Measurements from ENCODE around the gene NUP205. TPM values are rescaled to one million over a fixed set of nuclear protein-coding genes. Genes with fewer than 3 reads are reported as not detected.
"Not testable (repeated sequence)": the region's sequence is repeated elsewhere in the genome, so short reads cannot be mapped to it uniquely, and the experiment has no call there.

Gene NUP205
- total RNA-seq, 1 donor from 2014 or later: 33.3 TPM

DNA sequence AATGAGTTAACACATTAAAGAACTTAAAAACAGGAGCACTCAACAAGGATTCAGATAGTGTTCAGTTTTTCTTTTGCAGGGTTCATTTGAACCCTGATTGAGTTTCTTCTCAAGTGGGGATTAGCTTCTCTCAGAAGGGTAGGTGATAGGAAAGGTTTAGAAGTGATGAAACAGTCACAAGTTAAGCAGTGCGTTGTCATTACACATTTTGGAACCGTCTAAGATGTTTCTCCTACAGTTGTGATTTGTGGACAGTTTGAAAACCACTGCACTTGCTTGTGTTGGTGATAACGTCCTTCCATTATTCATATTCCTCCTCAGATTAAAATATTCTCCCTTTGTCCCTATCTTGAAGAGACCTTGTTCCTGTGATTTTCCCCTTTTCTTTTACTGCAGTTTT is 107.3 kb downstream of the NUP205 start:
- no peak for DNase-seq (ENCODE audit: low spot score)

DNA sequence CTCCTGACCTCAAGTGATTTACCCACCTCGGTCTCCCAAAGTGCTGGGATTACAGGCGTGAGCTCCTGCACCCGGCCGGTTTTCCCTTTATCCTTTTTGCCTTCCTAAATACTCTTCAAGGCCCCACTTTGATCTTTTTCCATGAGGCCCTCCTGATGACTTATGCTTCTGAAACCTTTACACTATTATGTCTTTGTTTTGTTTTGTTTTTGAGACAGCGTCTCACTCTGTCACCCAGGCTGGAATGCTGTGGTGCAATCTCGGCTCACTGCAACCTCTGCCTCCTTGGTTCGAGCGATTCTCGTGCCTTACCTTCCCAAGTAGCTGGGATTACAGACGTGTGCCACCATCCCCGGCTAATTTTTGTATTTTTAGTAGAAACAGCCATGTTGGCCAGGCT is 108.4 kb downstream of the NUP205 start:
- no peak for DNase-seq (ENCODE audit: low spot score)

DNA sequence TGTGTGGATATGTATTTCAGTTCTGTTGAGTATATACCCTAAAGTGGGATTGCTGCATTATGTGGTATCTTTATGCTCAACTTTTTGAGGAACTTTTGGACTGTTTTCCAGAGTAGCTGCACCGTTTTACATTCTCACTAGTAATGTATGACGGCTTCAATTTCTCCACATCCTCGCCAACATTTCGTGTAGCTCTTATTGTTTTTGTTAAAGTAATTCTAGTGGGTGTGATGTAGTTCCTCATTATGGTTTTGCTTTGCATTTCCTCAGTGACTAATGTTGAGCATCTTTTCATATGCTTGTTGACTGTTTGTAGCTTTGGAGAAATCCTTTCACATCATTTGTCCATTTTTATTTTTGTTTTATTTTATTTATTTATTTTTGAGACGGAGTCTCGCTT is 109.1 kb downstream of the NUP205 start:
- DNase-seq (ENCODE audit: low spot score): no peak

DNA sequence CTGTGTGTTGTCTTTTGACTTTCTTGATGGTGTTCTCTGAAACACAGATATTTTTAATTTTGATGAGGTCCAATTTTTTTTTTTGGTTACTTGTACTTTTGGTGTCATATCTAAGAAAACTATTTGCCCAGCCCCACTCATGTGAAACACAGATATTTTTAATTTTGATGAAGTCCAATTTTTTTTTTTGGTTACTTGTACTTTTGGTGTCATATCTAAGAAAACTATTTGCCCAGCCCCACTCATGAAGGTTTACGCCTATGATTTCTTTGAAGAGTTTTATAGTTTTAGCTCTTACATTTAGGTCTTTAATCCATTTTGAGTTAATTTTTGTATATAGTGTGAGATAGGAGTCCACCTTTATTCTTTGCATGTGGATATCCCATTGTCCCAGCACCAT is 109.9 kb downstream of the NUP205 start:
- not testable (repeated sequence) for DNase-seq (ENCODE audit: low spot score)

DNA sequence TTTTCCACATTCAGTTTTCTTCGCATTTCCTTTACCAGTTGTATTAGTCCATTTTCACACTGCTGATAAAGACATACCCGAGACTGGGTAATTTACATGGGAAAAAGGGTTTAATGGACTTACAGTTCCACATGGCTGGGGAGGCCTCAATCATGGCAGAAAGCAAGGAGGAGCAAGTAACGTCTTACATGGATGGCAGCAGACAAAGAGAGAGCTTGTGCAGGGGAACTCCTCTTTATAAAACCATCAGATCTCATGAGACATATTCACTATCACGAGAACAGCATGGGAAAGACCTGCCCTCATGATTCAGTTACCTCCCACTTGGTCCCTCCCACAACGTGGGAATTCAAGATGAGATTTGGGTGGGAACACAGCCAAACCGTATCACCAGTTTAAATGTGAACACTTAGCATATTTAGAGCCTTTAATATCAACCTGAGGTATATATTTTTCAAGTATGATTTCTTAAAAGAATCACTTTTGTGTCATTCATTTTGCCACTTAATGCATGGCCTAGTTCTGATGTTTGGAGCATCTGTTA is 111.2 kb downstream of the NUP205 start:
- not testable (repeated sequence) for DNase-seq (ENCODE audit: low spot score)

DNA sequence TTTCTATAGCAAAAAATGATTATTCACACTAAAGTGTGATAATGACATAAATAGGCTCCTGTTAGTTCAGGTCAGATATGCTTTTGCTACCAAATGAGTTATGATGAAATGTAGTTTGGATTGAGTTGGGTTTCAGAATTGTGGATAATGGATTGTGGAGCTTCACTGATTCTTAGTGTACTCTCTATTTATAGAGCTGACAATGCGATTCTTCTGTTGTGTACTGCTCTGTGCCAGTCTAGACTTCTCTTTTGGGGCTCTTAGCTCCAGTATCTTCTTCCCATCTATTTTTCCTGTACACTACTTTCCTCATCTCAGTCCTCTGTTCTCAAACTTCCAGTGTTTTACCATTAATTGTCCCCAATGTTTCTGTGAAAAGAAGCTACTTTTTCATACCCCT is 112.1 kb downstream of the NUP205 start:
- no peak for DNase-seq (ENCODE audit: low spot score)

DNA sequence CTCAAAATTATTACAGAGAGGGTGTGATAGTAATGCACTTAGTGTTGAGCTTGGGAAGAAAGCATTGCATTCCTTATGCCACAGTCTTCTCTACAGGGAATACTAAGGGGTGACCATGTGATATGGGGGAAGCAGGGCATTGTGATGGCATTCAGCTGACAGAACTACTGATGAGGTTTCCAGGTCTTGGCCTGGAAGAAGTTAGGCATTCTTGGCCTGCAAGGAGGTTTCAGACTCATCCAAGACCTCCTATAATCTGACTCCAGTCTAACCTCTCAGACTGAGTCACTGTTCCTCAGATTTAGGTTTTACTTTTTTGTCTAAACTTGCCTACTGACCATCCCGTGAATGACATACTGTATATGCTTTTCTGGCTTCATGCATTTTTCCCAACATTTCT is 112.5 kb downstream of the NUP205 start:
- DNase-seq (ENCODE audit: low spot score): no peak

DNA sequence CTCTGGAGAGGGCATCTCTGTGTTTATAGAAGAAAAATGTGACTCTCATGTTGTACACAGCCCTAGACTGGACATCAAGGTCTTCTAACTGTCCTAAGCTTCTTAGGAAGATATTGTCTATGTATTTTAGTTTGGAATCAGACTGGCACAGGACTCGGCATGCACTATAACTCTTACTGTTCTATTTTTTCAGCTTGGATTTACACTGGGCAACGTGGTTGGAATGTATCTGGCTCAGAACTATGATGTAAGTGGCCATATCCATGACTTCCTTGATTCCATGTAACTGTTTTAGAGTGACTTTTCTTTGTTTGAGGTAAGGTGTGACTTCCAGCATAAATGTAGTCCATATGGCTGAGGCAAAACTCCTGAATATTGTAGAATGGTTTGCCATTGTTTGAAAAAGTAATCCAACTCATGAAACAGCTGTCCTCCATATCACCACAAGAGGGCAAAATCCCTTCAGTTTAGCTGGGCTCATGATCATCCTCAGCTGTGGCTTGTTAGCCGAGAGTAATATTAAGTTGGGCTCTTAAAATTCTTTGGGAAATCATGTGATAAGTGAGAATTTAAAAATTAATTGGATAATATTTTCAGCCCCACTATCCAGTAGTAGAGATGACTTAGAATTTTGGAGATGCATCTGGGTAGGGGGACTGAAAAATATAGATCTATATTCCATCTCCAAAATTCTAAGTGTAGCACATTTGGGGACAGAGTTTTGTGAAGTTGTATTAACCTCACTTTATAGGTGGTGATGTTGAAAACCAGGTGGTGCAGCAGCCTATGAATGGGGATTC is 115.0 kb downstream of the NUP205 start:
- no peak for DNase-seq (ENCODE audit: low spot score)

DNA sequence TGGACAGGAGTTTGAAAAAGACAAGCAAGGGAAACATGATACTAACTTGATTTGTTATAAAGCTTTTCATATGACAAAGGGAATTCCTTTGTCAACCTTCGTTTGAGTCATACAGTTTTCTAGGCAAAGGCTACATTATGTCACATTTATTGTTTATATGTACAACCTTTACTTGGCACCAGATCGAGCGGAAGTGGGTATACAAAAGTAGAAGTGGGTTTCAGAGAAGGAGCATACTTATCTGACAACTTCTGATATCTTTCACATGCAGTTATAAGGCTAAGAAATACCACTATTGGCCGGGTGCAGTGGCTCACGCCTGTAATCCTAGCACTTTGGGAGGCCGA is 115.6 kb downstream of the NUP205 start:
- DNase-seq (ENCODE audit: low spot score): no peak

DNA sequence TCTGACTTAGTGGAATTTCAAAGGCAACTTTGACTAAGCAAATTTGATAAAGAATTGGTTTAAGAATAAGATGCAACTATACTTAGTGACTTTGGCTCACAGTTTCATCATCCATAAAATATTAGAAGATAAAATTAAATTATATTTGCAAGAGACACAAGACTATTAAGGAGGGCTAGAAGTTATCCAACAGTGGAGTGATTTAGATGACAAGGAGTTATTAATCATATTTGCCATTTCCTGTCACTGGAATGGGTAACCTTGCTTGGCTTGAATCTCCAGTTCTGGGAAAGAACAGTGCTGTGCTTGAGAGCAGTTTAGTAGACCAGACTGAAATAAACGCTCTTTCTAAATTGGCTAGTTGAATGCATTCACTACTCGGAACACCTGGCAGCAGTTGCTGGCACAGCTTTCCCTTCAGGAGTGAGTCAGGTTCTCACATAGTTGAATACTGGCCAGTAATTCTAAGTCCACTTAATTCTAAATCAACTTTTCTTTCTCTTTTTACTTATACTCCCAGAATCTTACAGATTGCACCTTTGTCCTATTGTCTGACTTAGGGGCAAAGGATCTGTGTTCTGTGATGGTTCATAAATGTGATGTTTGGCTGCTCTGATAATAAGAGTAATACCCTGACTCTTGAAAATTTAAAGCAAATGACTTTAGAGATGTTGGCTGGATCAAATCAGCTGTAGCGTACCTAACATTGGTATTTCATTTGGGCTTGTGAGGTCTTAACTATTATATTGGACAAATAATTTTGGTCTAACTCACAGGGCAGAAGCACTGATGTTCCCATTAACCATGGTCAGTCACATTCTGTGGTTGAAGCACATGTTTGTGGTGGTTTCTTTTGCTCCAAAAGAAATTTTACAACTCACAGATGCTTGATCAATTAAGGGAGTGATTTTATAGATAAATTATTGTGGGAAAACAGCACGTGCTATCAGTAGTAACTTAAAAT is 121.2 kb downstream of the NUP205 start:
- no peak for DNase-seq (ENCODE audit: low spot score)

DNA sequence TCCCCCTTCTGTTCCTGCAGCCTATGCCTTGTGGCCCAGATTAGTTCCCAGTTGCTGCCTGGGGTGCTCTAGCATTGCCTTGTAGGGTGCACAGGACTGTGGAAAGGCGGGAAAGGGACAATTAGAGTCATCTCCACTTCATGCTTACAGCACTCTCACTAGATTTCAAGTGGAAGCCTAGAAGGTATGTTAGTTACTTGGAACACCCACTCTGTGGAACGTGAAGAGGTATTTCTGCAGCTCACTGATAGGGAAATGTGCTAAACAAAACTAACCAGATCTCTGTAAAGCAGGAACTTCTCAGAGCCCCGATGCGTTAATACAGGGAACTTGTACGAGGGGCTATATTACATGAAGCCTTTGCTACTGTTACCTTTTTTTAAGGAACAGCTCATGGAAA is 124.0 kb downstream of the NUP205 start:
- no peak for DNase-seq (ENCODE audit: low spot score)

DNA sequence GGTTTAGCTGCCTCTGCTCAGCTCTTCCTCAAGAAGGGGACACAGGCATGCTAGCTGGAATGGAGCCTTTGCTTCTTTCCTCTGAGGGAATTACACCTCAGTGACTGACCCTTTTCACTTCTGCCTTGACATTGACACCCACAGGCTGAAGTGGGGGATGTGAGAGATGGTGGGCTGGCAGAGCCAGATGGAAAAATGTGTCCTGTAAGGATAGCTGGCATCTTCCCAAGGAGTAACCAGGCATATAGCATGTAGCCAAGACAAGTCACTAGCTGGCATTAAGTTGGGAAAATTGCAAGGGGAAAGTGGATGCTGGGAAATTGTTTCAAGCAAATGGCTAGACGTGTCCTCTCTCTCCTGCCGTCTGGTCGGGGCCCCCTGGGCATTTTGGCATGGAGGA is 124.5 kb downstream of the NUP205 start:
- no peak for DNase-seq (ENCODE audit: low spot score)

DNA sequence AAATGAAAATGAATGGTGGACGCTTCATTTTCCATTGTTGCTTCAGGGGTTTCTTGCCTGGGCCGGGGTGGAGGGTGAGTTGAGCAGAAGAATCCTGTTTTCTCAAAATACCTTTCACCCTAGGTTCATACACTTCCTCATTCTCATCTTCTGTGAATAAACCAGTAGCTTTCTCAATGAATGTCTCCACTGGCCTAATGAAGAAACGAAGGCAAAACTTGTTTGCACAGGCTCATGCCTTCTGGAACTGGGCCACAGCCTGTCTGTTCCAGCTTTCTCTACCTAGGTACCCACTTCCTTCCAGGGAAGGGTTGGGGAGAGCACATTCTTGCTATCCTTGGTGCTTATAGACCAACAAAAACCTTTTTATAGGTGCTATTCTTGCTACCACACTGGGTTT is 125.9 kb downstream of the NUP205 start:
- no peak for DNase-seq (ENCODE audit: low spot score)

DNA sequence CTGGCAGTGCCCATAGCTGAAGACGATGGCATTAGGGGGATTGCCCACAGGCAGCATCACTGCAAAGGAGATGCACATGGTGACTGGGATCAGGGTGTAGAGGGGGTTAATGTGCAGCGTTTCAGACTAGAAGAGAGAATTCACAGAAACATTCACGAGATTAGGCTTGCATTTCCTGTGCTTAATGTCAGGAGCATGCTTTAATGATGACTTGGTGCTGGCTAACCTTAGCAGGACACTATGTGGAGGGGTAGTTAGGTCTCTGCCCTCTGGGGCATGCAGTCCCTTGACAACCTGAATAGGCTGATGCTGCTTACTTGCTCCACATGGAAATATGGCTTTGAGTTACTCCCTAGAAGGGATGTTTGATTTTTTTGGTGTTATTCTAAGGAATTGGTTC is 126.4 kb downstream of the NUP205 start:
- DNase-seq (ENCODE audit: low spot score): no peak

DNA sequence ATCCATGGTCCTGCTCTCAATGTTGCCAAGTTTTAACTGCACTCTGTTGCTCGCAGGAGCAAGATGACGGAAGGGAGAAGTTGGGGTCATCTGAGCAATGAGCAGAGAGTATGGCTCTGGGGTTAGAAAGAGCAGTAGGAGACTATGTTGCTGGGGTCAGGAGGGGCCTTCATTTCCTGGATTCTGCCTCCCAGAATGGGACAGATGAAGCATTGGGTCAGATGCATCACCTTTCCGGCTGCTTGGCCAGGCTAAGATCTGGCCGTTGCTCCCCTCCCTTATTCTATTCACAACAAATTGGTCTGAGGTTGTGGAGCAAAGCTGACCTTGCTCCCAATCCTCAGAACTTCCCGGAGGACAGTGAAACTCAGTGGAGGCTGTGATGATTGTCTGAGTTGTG is 127.0 kb downstream of the NUP205 start:
- no peak for DNase-seq (ENCODE audit: low spot score)

DNA sequence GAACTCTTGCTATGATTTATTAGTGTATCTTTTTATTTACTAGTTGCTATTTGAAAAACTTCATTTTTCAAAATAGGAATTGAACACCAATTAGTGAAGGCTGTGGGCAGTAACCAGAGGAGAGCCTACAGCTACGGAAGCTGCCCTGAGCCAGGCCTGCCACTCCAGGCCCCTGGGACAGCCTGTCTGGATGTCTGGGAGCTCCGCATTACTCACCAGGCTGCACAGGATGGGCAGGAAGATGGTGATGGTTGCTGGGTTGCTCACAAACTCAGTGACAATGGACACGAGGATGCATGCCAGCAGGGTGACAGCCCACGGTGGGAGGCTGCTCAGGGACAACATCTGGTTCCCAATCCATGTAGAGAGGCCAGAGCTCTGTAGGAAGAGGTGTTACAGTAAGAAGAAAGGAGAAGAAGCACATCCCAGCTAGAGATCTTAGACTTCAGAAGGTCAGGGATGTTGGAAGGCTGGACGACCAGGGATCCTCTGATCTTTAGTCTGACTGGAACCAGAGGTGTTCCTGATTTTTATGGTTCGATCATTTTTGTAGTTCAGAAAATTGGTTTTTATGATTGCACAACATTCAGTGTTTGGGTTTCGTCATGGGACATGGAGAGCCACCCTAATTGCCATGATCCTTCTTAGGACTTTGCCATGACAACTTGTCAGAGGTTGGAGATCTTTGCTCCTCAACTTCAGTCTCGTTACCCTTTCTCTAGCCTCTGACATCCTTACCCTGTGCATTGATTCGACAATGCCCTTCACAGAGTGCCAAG is 127.8 kb downstream of the NUP205 start:
- DNase-seq (ENCODE audit: low spot score): no peak

DNA sequence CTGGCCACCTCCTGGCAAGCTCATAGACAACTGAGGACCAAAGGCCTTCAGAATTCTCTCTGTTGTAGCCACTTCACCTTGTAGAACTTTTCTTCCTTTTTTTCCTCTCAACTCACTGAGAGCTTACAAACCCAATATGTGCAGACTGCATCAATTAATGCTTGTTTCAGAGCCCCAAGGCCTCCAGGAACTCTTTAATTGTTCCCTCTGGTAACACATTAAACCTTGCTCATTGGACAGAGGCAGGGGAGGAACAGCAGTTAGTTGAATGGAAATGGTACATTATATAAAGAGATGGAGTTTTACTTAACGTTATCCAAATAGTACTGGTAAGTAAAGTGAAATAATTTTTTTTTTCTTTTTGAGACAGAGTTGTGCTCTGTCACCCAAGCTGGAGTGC is 129.7 kb downstream of the NUP205 start:
- DNase-seq (ENCODE audit: low spot score): no peak

DNA sequence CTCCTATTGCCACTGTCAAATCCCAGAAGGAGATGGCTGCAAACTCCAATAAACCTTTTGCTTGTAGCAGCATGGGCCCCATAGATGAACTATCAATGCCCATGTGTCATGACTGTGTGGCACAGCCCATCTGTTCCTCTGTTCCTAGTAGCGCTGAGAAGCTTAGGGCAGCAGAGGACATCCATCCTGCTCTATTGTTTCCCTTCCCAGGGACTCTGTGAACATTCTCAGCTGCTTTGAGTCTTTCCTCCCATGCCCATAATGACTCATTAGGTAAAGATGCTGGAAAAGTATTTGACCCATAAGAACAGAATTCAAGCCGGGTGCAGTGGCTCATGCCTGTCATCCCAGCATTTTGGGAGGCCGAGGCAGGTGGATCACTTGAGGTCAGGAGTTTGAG is 132.8 kb downstream of the NUP205 start:
- no peak for DNase-seq (ENCODE audit: low spot score)

DNA sequence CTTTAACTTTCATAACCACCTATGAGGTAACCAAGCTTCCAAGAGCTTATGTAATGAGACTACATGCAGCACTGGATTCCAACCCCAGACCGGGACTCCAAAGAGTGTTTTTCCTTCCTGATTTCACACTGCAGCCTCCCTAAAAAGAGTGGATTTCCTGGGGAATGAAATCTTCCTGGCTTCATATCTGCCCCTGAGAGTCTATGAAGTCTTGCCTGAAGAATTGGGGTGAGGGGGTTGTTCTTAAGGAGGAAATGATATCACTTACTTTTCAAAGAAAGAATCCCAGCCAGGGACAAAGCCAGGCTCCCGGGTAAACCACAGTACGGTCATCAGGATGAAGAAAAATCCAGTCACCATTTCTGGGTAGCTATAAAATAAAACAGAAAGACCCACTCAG is 134.3 kb downstream of the NUP205 start:
- DNase-seq (ENCODE audit: low spot score): no peak

DNA sequence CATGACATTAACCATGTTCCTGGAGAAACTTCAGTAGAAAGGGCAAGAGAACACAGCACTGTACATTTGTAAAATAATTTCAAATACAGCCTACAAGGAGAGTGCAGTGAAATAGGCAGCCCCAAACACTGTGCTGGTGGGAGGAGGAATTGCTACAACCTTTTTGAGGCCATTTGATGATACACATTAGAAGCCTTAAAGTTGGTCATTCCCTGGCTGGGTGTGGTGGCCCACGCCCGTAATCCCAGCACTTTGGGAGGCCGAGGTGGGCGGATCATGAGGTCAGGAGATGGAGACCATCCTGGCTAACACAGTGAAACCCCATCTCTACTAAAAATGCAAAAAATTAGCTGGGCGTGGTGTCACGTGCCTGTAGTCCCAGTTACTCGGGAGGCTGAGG is 134.9 kb downstream of the NUP205 start:
- DNase-seq (ENCODE audit: low spot score): not testable (repeated sequence)

DNA sequence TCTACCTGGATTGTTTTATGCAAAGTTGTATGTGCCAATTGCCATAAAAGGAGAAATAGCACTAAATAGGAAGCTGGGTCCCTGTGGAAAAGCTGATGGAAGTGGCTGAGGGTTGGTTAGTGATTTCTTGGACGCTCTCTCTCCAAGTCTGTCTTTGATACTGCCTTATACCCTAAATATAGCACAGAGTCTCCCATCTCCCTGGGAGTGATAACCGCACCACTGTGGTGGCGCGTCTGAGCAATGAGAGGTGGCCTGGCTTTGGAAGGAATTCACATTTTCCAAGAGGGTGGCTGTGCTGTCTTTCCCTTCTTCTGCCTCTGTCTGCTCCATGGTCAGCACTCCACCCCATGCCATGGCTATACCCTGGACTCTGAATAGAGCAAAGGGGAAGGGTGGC is 135.8 kb downstream of the NUP205 start:
- no peak for DNase-seq (ENCODE audit: low spot score)
